SIG-M5 treated with dmso at 0.1 percent for 504 hours (cell line): ENCODE results near the gene CCDC150.
"Not testable (repeated sequence)": the region's sequence is repeated elsewhere in the genome, so short reads cannot be mapped to it uniquely, and the experiment has no call there.

ENCODE experiments used
- DNase-seq: peaks from one replicate; lab custom pipeline; 2025; ENCODE audit not compliant: unreplicated experiment; lab: John Stamatoyannopoulos, UW

Gene CCDC150

DNA sequence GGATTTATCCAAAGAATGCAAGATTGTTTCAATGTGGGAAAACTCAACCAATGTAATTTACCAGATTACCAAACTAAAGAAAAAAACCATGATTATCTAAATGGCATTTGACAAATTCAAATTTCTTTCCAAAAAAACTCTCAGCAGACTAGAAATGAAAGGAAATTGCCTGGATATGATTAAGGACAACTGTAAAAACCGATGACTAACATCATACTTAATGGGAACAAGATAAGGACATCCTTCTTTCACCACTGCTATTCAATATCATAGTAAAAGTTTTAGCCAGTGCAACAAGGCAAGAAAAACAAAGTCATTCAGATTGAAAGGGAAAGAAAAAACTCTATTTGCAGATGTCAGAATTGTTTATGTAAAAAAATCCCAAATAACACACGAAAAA is 4.4 kb upstream of the CCDC150 start:
- no peak for DNase-seq

DNA sequence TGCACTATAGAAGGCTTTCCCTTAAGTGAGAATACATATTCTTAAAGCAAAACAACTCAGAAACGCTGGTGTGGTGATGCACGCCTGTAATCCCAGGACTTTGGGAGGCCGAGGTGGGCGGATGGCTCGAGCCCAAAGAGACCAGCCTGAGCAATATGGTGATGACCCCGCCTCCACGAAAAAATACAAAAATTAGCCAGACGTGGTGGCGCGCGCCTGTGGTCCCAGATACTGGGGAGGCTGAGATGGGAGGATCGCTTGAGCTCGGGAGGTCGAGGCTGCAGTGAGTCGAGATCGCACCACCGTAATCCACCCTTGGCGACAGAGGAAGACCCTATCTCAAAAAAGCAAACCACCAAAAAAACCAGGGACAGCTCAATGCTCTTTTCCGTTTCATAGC is 750 bp upstream of the CCDC150 start:
- DNase-seq: no peak

DNA sequence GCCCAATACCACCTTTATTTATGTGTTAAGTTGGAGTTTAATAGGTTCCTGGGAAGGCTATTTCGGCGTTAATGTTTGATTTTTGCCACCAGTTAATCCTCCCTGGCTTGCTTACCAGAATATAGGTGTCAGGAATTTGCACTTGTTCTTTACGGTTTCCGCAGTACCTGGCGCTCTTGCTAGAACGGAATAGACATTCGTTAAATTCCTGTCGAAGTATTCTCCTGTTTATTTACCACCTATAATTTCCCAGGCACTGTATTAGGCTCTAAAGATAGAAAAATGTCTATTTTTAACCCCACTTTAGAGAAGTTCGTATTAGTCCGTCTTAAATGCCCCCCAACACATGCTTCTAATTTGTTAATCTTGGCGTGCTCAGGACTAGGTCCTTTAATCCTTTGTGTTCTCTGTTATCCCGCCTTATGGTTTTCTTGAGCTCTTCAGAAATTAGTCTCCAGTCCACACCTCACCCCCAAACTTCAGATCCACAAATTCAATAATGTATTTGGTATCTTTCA is 575 bp downstream of the CCDC150 start:
- peak; percentile 38 for DNase-seq

DNA sequence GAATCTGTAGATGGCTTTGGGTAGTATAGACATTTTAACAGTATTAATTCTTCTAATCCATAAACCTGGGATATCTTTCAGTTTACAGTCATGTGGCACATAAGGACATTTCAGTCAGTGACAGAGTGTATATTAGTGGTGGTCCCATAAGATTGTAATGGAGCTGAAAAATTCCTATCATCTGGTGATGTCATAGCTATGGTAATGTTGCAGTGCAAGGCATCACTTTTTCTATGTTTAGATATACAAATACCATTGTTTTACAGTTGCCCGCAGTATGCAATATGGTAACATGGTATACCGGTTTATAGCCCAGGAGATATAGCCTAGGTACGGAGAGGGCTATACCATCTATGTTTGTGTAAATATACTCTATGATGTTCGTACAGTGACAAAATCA is 9.7 kb downstream of the CCDC150 start:
- no peak for DNase-seq

DNA sequence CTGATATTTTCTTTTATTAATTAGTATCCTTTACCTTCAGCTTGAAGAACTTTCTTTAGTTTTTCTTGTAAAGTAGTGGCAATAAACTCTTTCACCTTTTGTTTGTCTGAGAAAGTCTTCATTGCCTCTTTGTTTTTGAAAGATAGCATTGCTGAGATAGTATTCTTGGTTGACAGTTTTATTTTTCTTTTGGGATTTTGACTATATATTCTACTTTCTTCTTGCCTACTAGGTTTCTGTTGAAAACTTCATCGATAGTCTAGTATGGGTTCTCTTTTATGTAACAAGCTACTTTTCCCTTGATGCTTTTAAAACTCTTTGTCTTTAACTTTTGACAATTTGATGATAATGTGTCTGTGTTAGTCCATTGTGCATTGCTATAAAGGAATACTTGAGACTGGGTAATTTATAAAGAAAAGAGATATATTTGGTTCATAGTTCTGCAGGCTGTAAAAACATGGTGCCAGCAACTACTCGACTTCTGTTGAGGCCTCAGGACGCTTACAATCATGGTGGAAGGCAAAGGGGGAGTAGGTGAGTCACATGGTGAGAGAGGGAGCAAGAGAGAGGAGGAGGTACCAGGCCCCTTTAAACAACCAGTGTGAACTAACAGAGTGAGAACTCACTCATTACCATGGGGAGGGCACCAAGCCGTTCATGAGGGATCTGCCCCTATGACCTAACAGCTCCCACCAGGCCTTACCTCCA is 12.0 kb downstream of the CCDC150 start:
- DNase-seq: no peak

DNA sequence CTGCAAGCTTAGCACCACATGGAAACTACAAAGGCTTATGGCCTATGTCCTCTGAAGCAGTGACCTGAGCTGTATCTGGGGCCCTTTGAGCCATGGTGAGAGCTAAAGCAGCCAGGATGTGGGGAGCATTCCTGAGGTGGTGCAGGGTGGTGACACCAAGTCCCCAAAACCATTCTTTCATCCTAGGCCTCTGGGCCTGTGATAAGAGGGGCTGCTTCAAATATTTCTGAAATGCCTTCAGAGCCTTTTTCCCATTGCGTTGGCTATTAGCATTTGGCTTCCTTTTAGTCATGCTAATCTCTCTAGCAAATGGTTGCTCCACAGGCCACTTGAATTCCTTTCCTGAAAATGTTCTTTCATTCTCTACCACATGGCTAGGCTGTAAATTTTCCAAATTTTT is 13.4 kb downstream of the CCDC150 start:
- DNase-seq: no peak

DNA sequence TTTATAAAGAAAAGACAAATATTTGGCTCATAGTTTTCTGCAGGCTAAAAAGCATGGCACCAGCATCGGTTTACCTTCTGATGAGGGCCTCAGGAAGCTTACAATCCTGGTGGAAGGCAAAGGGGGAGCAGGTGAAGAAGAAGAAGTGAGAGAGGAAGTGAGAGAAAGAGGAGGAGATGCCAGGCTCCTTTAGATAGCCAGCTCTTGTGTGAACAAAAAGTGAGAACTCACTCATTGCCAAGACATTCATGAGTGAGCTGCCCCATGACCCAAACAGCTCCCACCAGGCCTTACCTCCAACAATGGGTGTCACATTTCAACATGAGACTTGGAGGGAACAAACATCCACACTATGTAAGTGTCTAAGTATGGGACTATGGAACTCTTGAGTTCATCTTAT is 14.3 kb downstream of the CCDC150 start:
- no peak for DNase-seq

DNA sequence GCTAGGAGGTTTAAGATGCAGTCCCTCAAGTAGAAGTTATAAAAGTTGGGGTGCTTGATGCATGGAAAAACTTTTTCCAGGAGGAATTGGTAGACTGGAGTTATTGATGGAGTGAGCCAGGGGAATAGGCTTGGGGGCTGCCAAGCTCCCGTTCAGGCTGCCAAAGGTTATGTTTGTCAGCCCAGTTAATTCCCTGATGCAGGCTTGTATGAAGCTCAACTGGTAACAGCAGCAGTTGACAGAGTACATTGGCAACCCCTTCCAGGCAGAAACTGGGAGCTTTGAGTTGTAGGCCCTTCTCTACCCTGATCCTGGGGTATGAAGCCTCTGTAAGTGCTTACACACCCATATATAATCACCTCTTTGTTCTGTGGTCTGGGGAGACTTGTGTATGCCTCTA is 16.2 kb downstream of the CCDC150 start:
- no peak for DNase-seq

DNA sequence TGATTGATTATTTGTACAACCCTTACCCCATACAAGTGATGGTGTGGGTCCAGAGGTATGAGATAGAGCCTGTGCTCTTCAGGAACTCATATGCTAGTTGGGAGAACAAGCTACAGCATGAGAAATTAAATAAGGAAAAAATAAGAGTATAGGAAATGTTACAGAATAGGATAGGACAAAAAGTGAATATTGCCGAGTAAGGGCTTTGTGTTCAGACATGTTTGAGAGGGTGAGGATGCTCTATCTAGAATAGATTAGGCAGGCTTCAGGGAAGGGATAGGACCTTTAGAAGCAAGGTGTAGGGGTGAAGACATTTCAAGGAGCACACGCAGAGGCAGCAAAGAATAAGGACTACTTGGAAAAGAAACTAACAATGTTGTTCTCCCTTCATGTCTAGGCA is 17.8 kb downstream of the CCDC150 start:
- DNase-seq: no peak

DNA sequence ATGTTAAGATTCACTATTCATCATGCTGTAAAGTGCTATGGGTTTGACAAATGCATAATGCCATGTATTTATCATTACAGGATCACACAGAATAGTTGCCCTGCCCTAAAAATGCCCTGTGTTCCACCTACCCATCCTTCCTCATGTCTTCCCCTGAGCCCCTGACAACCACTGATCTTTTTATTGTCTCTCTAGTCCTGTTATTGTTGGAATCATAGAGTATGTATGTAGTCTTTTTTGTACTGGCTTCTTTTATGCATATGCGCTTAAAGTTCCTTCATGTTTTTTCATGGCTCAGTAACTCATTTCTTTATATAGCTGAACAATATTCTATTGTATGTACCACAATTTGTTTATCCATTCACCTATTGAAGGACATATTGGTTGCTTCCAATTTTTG is 20.3 kb downstream of the CCDC150 start:
- no peak for DNase-seq

DNA sequence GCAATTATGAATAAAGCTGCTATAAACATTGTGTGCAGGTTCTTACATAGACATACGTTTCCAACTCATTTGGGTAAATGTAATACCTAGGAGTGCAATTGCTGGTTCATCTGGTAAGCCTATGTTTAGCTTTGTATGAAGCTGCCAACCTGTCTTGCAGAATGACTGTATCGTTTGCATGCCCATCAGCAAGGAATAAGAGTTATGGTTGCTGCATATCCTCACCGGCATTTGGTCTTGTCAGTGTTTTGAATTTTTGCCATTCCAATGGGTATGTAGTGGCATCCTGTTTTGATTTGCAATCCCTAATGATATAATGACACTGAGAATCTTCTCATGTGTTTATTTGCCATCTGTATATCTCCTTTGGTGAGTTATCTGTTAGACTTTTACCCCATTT is 20.7 kb downstream of the CCDC150 start:
- no peak for DNase-seq

DNA sequence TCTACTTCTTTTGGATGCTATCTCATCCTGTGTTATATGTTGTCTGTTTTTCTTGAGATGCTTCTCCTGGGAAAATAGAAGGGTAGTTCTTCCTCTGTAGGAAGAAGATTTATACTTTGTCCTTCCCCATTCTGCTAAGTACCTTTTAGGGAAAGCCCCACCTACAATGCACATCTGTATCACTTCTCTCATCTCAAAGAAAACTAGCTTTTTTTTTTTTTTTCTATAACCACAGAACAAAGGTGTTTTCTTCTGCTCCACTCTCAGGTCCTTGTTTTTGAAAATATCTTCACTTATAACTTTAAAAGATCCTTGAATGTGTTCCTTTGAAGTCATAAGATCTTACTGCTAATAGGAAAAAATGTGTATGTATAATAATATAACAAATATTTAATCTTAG is 30.8 kb downstream of the CCDC150 start:
- no peak for DNase-seq

DNA sequence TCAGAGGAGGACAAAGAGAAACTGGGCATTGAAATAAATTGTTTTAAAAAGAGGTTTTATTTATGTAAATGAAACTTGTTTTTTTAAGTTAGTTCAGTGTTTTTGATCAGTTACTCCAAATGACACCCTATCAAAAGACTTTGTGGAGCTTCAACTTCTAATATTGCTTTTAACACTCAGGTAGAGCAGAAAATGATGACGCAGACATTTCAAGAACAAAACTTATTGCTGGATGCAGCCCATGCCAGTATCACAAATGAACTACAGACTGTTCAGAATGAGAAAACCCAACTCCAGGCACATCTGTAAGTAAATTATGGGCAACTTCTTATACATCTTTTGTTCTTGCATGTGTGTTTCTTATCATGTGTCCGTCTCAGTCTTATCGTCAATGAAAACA is 36.4 kb downstream of the CCDC150 start:
- no peak for DNase-seq

DNA sequence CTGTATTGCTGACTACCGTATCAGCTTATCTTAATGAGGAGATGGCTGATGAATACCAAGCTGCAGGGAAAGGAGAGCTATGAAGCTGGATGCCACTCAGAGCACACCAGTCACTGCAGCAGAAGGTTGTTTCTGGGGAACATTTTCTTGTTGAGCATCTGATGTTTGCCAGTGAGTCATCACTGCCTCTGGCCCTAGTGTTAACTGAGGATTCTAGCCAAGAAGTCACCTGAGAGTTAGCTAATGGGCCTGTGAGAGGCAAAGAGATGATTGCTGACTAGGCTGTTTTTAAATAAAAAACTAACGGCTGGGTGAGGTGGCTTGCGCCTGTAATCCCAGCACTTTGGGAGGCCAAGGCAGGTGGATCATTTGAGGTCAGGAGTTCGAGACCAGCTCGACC is 37.9 kb downstream of the CCDC150 start:
- DNase-seq: peak; percentile 15

DNA sequence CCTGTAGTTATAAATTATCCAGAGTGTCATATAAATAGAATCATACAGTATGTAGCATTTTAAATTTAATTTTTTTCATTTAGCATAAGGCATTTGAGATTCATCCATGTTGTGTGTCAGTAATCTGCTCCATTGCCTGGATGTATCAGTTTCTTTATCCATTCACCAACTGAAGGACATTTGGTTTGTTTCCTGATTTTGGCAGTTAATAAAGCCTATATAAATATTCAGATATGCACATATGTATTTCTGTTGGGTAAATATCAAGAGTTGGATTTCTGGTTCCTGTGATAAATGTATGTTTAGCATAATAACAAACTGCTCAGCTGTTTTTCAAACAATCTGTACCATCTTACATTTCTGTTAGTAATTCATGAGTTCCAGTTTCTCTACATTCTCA is 39.9 kb downstream of the CCDC150 start:
- no peak for DNase-seq

DNA sequence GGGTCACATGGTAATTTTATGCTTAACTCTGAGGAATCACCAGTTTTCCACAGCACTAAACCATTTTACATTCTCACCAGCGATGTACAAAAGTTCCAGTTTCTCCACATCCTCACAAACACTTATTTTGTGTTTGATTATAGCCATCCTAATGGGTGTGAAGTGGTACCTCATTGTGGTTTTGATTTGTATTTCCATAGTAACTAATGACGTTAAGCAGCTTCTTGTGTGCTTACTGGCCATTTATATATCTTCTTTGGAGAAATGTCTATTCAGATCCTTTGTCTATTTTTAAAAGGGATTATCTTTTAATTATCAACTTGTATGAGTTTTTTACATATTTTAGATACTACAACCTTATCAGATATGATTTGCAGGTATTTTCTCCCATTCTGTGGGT is 42.0 kb downstream of the CCDC150 start:
- DNase-seq: no peak

DNA sequence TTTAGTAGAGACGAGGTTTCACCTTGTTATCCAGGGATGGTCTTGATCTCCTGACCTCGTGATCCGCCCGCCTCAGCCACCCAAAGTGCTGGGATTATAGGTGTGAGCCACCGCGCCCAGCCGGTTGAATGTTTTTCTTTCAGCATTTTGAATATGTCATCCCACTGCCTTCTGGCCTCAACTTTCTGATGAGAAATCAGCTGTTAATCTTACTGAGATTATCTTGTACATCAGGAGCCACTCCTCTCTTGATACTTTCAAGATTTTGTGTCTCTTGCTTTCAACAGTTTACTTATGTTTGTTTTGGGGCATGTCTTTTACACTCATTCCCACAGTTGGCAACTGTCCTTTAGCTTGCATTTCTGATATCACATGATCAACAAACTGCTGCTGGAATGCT is 46.3 kb downstream of the CCDC150 start:
- no peak for DNase-seq

DNA sequence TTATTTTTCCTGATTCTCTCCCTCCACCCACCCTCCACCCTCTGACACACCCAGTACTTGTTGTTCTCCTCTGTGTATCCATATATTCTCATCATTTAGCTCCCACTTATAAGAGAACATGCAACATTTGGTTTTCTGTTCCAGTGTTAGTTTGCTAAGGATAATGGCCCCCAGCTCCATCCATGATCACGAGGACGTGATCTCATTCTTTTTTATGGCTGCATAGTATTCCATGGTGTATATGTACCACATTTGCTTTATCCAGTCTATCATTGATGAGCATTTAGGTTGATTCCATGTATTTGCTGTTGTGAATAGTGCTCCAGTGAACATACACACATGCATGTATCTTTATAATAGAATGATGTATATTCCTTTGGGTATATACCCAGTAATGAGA is 47.2 kb downstream of the CCDC150 start:
- DNase-seq: not testable (repeated sequence)

DNA sequence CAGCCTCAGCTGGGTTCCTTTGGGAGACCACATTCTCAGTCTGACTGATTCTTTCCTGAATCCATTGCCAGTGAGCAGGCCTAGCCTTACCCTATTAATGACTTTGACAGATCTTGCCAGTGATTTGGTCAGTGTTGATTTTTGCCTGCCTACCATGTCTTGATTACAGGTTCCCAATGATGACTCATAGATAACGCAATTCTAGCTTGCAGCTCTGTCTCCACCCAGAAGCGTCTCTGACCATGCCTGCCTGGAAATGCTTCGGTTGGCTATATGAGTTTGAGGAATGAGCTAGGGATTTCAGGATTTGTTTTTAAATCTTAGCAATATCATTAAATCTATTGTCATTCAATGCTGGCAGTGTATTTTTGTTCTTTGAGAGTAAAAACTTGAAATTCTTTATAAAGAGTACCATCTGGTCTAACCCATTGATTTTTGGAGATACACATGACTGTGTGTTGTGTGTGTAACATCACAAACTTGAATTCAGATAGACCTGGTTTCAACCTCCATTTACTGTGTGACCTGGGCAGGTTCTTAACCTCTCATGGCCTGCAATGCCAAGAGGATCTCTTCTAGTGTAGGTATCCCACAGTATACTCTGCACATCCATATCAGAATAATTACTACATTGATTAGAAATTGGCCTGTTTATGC is 57.0 kb downstream of the CCDC150 start:
- peak; percentile 44 for DNase-seq

DNA sequence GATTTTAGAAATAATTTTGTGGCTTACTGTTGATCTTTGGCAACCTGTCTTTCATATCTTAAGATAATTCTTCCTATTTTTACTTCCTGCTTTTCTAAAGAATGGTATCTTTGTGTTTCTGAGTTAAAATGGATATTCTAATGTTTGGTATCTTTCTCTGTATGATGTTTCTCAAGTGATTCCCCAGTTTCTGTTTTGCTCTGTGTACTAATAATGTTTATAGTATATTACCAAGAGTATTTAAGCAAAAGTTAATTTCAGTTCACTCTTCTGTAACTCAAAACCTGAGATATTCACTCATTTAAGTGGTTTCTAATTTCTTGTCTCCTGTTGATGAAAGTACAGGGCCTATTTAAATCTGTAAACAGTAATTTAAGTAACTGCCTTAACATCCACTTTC is 58.3 kb downstream of the CCDC150 start:
- DNase-seq: no peak

DNA sequence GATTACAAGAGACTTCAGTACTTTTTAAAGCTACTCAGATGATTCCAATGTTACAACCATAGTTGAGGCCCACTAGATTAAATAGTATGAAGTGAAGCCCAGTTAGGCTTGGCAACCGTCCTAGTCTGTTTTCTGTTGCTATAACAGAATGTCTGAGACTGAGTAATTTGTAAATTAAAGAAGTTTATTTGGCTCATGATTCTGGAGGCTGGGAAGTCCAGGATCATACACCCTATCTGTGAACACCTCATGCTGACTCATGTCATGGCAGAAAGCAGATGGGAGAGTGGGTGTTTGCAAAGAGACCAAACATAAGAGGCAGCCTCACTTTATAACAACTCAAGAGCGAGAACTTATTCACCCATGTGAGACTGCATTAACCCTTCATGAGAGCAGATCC is 63.1 kb downstream of the CCDC150 start:
- DNase-seq: no peak

DNA sequence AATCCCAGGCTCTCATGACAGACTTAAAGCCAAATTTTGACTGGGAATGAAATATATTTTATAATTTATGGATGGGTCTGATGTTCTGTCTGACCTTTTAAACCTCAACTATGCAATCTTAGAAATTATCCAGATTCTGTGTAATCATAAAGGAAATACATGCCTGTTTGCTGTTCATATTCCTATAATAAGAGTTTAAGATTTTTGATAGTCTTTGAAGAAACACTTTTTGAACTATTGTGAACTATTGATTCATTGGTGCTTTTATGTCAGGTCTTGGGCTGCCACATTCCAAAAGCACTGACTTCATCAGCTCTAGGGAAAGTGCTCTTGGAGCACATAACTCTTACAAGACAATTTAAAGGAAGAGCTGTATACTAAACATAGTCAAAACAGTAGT is 64.2 kb downstream of the CCDC150 start:
- no peak for DNase-seq

DNA sequence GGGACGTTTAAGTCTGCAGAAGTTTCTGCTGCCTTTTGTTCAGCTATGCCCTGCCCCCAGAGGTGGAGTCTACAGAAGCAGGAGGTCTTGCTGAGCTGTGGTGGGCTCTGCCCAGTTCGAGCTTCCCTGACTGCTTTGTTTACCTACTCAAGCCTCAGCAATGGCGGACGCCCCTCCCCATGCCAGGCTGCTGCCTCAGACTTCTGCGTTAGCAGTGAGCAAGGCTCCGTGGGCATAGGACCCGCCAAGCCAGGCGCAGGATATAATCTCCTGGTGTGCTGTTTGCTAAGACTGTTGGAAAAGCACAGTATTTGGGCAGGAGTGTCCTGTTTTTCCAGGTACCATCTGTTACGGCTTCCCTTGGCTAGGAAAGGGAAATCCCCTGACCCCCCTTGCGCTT is 70.5 kb downstream of the CCDC150 start:
- DNase-seq: not testable (repeated sequence)
